GM21526 (cell line): ENCODE results near the gene ZNF777.
"Not testable (repeated sequence)": the region's sequence is repeated elsewhere in the genome, so short reads cannot be mapped to it uniquely, and the experiment has no call there.

Source experiments
- ATAC-seq: cut with Tn5 transposase; IDR thresholded peaks from one replicate; pipeline ENCODE4 v1.9.1; 2021; ENCODE audit warnings: moderate library complexity; ENCODE audit not compliant: unreplicated experiment, low FRiP score

ZNF777 gene

GRCh38 chr7:149422162-149422913 lies 38.5 kb downstream of the ZNF777 start:
- peak; percentile 93 for ATAC-seq

- no peak for ATAC-seq
These were observed 40.9 kb downstream of the ZNF777 start for GRCh38 chr7:149420006-149420405.

- no peak for ATAC-seq
These were observed 45.3 kb downstream of the ZNF777 start for GRCh38 chr7:149415391-149416071.

- no peak for ATAC-seq
These were observed 46.0 kb downstream of the ZNF777 start for GRCh38 chr7:149414745-149415390.

GRCh38 chr7:149414171-149414570 lies 46.7 kb downstream of the ZNF777 start:
- ATAC-seq, result no peak

- ATAC-seq, result not testable (repeated sequence)
These were observed 47.8 kb downstream of the ZNF777 start for GRCh38 chr7:149413083-149413482.

- peak; percentile 81 for ATAC-seq
These were observed 51.0 kb downstream of the ZNF777 start for GRCh38 chr7:149409895-149410294.

- ATAC-seq, result no peak
These were observed 56.0 kb downstream of the ZNF777 start for GRCh38 chr7:149404825-149405224.

GRCh38 chr7:149404396-149404795 lies 56.5 kb downstream of the ZNF777 start:
- ATAC-seq, result no peak

GRCh38 chr7:149398195-149398820 lies 62.6 kb downstream of the ZNF777 start:
- ATAC-seq, result no peak

GRCh38 chr7:149397470-149398043 lies 63.3 kb downstream of the ZNF777 start:
- ATAC-seq, result no peak

- not testable (repeated sequence) for ATAC-seq
These were observed 72.1 kb downstream of the ZNF777 start for GRCh38 chr7:149388550-149389335.

- ATAC-seq, result not testable (repeated sequence)
These were observed 74.3 kb downstream of the ZNF777 start for GRCh38 chr7:149386514-149386913.

- ATAC-seq, result no peak
These were observed 75.5 kb downstream of the ZNF777 start for GRCh38 chr7:149385195-149385950.
